ENCODE measurements around the gene MYPOP.

Gene MYPOP

DNA sequence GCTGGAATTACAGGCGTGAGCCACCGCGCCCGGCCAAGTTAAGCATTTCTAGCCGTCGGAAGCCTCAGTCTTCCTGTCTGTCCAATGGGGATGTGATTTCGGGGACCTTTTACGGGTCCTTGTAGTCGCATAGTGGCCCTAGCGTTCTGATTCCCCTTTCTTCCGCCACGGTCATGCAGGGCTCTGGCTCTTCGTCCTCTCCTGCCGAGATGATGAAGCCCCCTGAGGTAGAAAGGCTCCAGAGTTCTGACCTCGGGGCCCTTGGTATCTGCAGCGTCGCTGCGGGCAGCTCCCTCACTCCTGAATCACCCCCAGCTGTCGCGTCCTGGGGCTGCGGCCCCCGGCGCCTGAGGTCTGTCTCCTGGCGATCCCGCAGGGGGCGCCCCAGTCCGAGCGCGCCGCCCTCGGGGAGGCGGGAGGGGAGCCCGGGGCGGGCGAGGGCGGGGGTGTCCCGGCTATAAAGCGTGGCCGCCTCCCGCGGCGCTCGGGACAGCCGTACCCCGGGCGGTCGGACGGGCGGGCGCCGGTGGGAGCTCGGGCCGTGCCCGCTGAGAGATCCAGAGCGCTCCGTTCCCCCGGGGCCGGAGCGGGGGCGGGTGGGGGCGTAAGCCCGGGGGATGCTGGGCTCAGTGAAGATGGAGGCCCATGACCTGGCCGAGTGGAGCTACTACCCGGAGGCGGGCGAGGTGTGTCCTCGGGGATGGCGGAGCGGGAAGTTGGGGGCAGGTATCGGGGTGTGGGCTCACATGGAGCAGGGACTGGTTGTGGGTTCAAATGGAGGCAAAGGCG, 38.4 kb downstream of the MYPOP start, which contains the start of gene FOXA3:
TSS of gene FOXA3 (plus strand) at position 487 of the 789 bp plus-strand sequence. CDS start at position 618, 131 bp downstream.
- no peak for DNase-seq (ENCODE audit: low read depth, low spot score)

GRCh38 chr19:45863335-45863839, 39.0 kb downstream of the MYPOP start:
- DNase-seq (ENCODE audit: low read depth, low spot score) = no peak

GRCh38 chr19:45862564-45863334, 39.7 kb downstream of the MYPOP start, which contains the start of gene SYMPK:
Gene SYMPK, minus strand, starts transcription at chr19:45863147. Its CDS starts 8,652 bp downstream, at chr19:45854495.
- peak; percentile 93 for DNase-seq (ENCODE audit: low read depth, low spot score)

- DNase-seq (ENCODE audit: low read depth, low spot score) = no peak
Measured at GRCh38 chr19:45862271-45862563, 40.2 kb downstream of the MYPOP start.

GRCh38 chr19:45860359-45861259, 41.8 kb downstream of the MYPOP start:
- no peak for DNase-seq (ENCODE audit: low read depth, low spot score)

- no peak for DNase-seq (ENCODE audit: low read depth, low spot score)
Measured at GRCh38 chr19:45854167-45854778, 48.1 kb downstream of the MYPOP start.

GRCh38 chr19:45852983-45853382, 49.4 kb downstream of the MYPOP start:
- DNase-seq (ENCODE audit: low read depth, low spot score) = no peak

DNA sequence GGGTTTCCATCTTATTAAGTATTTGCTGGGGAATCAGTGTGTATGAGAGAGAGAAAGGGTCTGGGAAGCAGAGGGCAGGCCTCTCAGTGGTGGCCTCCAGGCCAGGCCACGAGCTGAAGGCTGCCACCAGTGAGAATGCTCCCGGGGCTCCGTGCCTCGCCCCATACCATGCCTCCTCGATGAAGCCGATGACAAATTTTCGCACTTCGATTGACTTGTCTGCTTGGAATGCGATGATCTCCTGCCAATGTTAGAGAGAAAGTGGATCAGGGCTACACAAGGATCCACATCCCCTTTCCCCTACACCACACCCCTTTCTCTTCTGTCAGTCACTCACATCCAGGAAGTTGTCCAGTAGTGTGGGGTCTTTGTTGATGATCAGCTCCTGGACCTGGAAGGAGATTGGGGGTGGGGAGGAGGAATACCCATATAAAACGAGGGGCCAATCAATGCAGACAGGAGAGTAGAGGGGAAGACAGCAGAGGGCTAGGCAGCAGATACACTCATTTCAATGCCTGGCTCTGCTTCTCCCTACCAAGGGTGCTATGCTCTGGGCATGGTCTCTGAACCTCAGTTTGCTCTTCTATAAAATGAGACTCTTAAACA, 50.2 kb downstream of the MYPOP start:
- no peak for DNase-seq (ENCODE audit: low read depth, low spot score)

DNA sequence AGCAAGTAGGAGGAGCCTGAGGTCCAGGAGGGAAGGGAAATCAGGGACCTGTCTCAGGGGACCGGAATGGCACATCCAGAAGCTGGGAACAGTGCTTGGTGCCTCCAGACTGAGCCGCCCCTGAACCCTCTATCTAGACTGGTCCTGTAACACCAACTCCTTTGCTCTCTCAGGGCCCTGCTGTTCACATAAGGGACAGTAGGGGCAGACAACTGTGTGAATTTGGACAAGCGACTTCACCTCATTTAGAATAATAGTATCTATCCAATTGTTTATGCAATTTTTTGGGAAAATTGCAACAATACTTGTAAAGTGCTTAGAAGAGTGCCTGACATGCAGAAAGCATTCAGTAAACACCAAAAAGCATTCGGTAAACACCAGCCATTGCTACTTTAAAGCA, 53.5 kb downstream of the MYPOP start:
- DNase-seq (ENCODE audit: low read depth, low spot score) = no peak

DNA sequence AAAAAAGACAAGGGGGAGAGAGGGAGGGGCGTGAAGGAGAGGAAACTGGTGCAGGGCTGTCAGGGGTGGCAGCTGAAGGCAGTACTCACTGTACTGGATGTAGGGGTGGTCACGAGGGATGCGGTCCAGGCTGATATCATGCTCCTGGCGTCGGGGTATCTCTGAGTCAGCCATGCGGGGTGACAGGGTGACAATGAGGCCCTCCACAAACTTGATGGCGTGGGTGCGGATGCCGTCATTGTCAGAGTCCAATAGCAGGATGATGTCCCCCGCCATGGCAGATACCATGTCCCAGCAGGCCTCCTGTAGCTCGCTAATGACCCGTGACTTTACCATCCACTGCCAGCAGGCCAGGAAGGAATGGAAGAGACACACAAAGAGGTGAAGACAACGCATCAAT, 54.8 kb downstream of the MYPOP start:
- no peak for DNase-seq (ENCODE audit: low read depth, low spot score)

- no peak for DNase-seq (ENCODE audit: low read depth, low spot score)
Measured at GRCh38 chr19:45842198-45842597, 60.2 kb downstream of the MYPOP start.
